HEK293 (cell line): ENCODE data around the gene GALNT9.

Source experiments
- TRIM28 ChIP-seq: IDR thresholded peaks from 2 replicates; pipeline ENCODE4 v1.6.1; 2011; ENCODE audit warnings: low read length, control low read depth, borderline replicate concordance
- ZEB2 ChIP-seq: fragments of 450-650 bp; formaldehyde crosslinking; IDR thresholded peaks from 2 replicates; pipeline ENCODE4 v1.5.1; 2016; ENCODE audit warnings: missing biosample characterization, missing genetic modification characterization
- ZNF174 ChIP-seq: fragments of 450-650 bp; formaldehyde crosslinking; IDR thresholded peaks from 2 replicates; pipeline ENCODE4 v1.5.0; 2017; ENCODE audit warnings: missing biosample characterization, mild to moderate bottlenecking, missing genetic modification characterization
- ZNF394 ChIP-seq: fragments of 450-650 bp; formaldehyde crosslinking; IDR thresholded peaks from 2 replicates; pipeline ENCODE4 v1.5.1; 2016; ENCODE audit warnings: missing biosample characterization, missing genetic modification characterization, mild to moderate bottlenecking, moderate library complexity, borderline replicate concordance
- ZNF501 ChIP-seq: fragments of 450-650 bp; formaldehyde crosslinking; IDR thresholded peaks from 2 replicates; pipeline ENCODE4 v1.5.1; 2016; ENCODE audit warnings: missing biosample characterization, missing genetic modification characterization
- ZNF529 ChIP-seq: fragments of 450-650 bp; formaldehyde crosslinking; IDR thresholded peaks from 2 replicates; pipeline ENCODE4 v1.5.1; 2017; ENCODE audit warnings: missing genetic modification characterization, missing biosample characterization; ENCODE audit not compliant: insufficient replicate concordance
- ZNF549 ChIP-seq: fragments of 450-650 bp; IDR thresholded peaks from 2 replicates; pipeline ENCODE4 v1.5.1; 2018; ENCODE audit warnings: missing biosample characterization, missing genetic modification characterization, mild to moderate bottlenecking, inconsistent platforms, moderate library complexity
- ZNF639 ChIP-seq: fragments of 450-650 bp; formaldehyde crosslinking; IDR thresholded peaks from 2 replicates; pipeline ENCODE4 v1.5.1; 2016; ENCODE audit warnings: missing biosample characterization, missing genetic modification characterization
- ZNF677 ChIP-seq: fragments of 450-650 bp; IDR thresholded peaks from 2 replicates; pipeline ENCODE4 v1.5.0; 2018; ENCODE audit warnings: missing biosample characterization, mild to moderate bottlenecking, missing genetic modification characterization, moderate library complexity
- ZNF747 ChIP-seq: fragments of 450-650 bp; formaldehyde crosslinking; IDR thresholded peaks from 2 replicates; pipeline ENCODE4 v1.5.1; 2016; ENCODE audit warnings: missing biosample characterization, missing genetic modification characterization
- TF ChIP-seq, protein P1 (sequence below): fragments of 450-650 bp; formaldehyde crosslinking; IDR thresholded peaks from 2 replicates; pipeline ENCODE4 v1.5.1; 2016; ENCODE audit warnings: missing biosample characterization, missing genetic modification characterization
- TF ChIP-seq, protein P2 (sequence below): fragments of 450-650 bp; formaldehyde crosslinking; IDR thresholded peaks from 2 replicates; pipeline ENCODE4 v1.5.1; 2016; ENCODE audit warnings: missing biosample characterization, missing genetic modification characterization
- TF ChIP-seq, protein P3 (sequence below): fragments of 450-650 bp; formaldehyde crosslinking; IDR thresholded peaks from 2 replicates; pipeline ENCODE4 v1.5.1; 2016; ENCODE audit warnings: missing biosample characterization, missing genetic modification characterization

- TF ChIP-seq ZNF501 (tag by site-specific recombination) (no peak), ZEB2 (tag by site-specific recombination) (no peak), ZNF529 (tag by site-specific recombination) (no peak), ZNF747 (tag by site-specific recombination) (no peak), ZNF677 (tag by site-specific recombination) (no peak), ZNF549 (tag by site-specific recombination) (no peak), ZNF639 (tag by site-specific recombination) (no peak), TRIM28 (no peak), ZNF174 (tag by site-specific recombination) (no peak), ZNF394 (no peak)
- TF ChIP-seq, protein P1, sequence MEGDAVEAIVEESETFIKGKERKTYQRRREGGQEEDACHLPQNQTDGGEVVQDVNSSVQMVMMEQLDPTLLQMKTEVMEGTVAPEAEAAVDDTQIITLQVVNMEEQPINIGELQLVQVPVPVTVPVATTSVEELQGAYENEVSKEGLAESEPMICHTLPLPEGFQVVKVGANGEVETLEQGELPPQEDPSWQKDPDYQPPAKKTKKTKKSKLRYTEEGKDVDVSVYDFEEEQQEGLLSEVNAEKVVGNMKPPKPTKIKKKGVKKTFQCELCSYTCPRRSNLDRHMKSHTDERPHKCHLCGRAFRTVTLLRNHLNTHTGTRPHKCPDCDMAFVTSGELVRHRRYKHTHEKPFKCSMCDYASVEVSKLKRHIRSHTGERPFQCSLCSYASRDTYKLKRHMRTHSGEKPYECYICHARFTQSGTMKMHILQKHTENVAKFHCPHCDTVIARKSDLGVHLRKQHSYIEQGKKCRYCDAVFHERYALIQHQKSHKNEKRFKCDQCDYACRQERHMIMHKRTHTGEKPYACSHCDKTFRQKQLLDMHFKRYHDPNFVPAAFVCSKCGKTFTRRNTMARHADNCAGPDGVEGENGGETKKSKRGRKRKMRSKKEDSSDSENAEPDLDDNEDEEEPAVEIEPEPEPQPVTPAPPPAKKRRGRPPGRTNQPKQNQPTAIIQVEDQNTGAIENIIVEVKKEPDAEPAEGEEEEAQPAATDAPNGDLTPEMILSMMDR (tag by site-specific recombination), result no peak
- TF ChIP-seq, protein P2, sequence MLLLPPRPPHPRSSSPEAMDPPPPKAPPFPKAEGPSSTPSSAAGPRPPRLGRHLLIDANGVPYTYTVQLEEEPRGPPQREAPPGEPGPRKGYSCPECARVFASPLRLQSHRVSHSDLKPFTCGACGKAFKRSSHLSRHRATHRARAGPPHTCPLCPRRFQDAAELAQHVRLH (tag by site-specific recombination), result no peak
- TF ChIP-seq, protein P3, sequence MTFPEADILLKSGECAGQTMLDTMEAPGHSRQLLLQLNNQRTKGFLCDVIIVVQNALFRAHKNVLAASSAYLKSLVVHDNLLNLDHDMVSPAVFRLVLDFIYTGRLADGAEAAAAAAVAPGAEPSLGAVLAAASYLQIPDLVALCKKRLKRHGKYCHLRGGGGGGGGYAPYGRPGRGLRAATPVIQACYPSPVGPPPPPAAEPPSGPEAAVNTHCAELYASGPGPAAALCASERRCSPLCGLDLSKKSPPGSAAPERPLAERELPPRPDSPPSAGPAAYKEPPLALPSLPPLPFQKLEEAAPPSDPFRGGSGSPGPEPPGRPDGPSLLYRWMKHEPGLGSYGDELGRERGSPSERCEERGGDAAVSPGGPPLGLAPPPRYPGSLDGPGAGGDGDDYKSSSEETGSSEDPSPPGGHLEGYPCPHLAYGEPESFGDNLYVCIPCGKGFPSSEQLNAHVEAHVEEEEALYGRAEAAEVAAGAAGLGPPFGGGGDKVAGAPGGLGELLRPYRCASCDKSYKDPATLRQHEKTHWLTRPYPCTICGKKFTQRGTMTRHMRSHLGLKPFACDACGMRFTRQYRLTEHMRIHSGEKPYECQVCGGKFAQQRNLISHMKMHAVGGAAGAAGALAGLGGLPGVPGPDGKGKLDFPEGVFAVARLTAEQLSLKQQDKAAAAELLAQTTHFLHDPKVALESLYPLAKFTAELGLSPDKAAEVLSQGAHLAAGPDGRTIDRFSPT (tag by site-specific recombination), result no peak
These were observed 132.5 kb downstream of the GALNT9 start for GRCh38 chr12:132196873-132197390.
